ENCODE data around the gene SCUBE1. TPM values are rescaled to one million over a fixed set of nuclear protein-coding genes. Genes with fewer than 3 reads are reported as not detected.

Gene SCUBE1
- total and polyA plus RNA-seq, 10 of the 15 experiments (the other 5 are each of a cell fraction or from before 2014, with no cell fraction given), result not detected

- no peak for TF ChIP-seq E2F8 (IDR thresholded peaks at IDR 0.05; ENCODE audit: low read depth, partially characterized antibody)
- no peak for TF ChIP-seq MEF2B (IDR thresholded peaks at IDR 0.05; ENCODE audit: partially characterized antibody, poor library complexity, severe bottlenecking)
- no peak for TF ChIP-seq POLR2AphosphoS2 (IDR thresholded peaks at IDR 0.05; ENCODE audit: low read depth, low read length)
- no peak for TF ChIP-seq NFXL1 (IDR thresholded peaks at IDR 0.05; ENCODE audit: borderline replicate concordance)
- no peak for TF ChIP-seq EZH2 (IDR thresholded peaks at IDR 0.05; ENCODE audit: borderline replicate concordance, control insufficient read depth, low read depth, low read length)
- no peak for TF ChIP-seq YBX1 (IDR thresholded peaks at IDR 0.05)
- no peak for TF ChIP-seq HCFC1 (IDR thresholded peaks at IDR 0.05; ENCODE audit: low read length)
- TF ChIP-seq ZBTB11 (CRISPR knock-in tag; IDR thresholded peaks at IDR 0.05), result no peak
- TF ChIP-seq SMAD5 (IDR thresholded peaks at IDR 0.05; ENCODE audit: low read depth), result no peak
- no peak for TF ChIP-seq NRF1 (conservative IDR thresholded peaks at IDR 0.05; ENCODE audit: low read depth, low read length)
These were observed 85.2 kb downstream of the SCUBE1 start (continued) for GRCh38 chr22:43257961-43258360.

Data from GM12878 (cell line).